Mesodermal cell (in vitro differentiated cells): ENCODE data around the gene ATP8A1.

Source experiments
- H3K27ac ChIP-seq: 2 replicates; pipeline ENCODE4 v1.7.0; 2013; ENCODE audit warnings: mild to moderate bottlenecking, low read depth, low read length, moderate library complexity; ENCODE audit not compliant: severe bottlenecking
- H3K36me3 ChIP-seq: 2 replicates; pipeline ENCODE4 v1.7.1; 2013; ENCODE audit warnings: mild to moderate bottlenecking, low read length, moderate library complexity; ENCODE audit not compliant: control insufficient read depth, insufficient read depth
- H3K4me1 ChIP-seq: one replicate; pipeline ENCODE4 v1.7.1; 2013; ENCODE audit warnings: mild to moderate bottlenecking, low read length; ENCODE audit not compliant: insufficient read depth, control insufficient read depth, poor library complexity, severe bottlenecking
- H3K4me3 ChIP-seq: 2 replicates; pipeline ENCODE4 v1.7.0; 2013; ENCODE audit warnings: low read length, control low read depth, mild to moderate bottlenecking; ENCODE audit not compliant: insufficient read depth, poor library complexity, severe bottlenecking; ENCODE audit errors: extremely low read depth
- H3K9me3 ChIP-seq: 2 replicates; pipeline ENCODE4 v1.7.1; 2013; ENCODE audit warnings: mild to moderate bottlenecking, low read length, moderate library complexity; ENCODE audit not compliant: control insufficient read depth
- WGBS, 2 experiments: methylation state at CpG; one replicate each; pipeline ENCODE4 v1.1.5; 2013; ENCODE audit warnings: missing lambda C conversion rate in 2 of 2; ENCODE audit not compliant: insufficient coverage in 2 of 2; 5-methylcytosine and 5-hydroxymethylcytosine counted together

Gene ATP8A1

GRCh38 chr4:42573249-42573648 is 83.7 kb downstream of the ATP8A1 start:
- Histone ChIP-seq H3K9me3 (no peaks in the 10 kb centered on the region), H3K4me3 (no peak overlapping the region), H3K4me1 (no peaks in the 10 kb centered on the region), H3K27ac (no peak overlapping the region), H3K36me3 (no peaks in the 10 kb centered on the region)
- WGBS, 2 experiments, result 100% methylated on average over 1 of the region's 4 CpGs; no CpG with 5 or more reads in 1 of the 2 experiments

GRCh38 chr4:42570221-42570620 is 86.7 kb downstream of the ATP8A1 start:
- Histone ChIP-seq H3K4me3 (no peak overlapping the region), H3K9me3 (no peaks in the 10 kb centered on the region), H3K27ac (no peak overlapping the region), H3K36me3 (no peaks in the 10 kb centered on the region), H3K4me1 (no peaks in the 10 kb centered on the region)
- WGBS, 2 experiments, result 91 to 92% methylated on average over 1 of the region's 1 CpG

- Histone ChIP-seq H3K27ac (no peak overlapping the region), H3K4me3 (no peak overlapping the region), H3K9me3 (no peaks in the 10 kb centered on the region), H3K36me3 (no peaks in the 10 kb centered on the region), H3K4me1 (no peaks in the 10 kb centered on the region)
- no CpG with 5 or more reads among the region's 4 CpGs for WGBS, 2 experiments
Measured at GRCh38 chr4:42568610-42569207, 88.2 kb downstream of the ATP8A1 start.

- no peaks in the 10 kb centered on the region for H3K9me3 ChIP-seq
- no peak overlapping the region for H3K27ac ChIP-seq
- no CpG with 5 or more reads among the region's 1 CpG for WGBS, 2 experiments
- H3K4me1 ChIP-seq, result no peaks in the 10 kb centered on the region
- H3K36me3 ChIP-seq, result no peaks in the 10 kb centered on the region
- no peak overlapping the region for H3K4me3 ChIP-seq
Measured at GRCh38 chr4:42566835-42567234, 90.1 kb downstream of the ATP8A1 start.

- 91% methylated on average over 4 to 5 of the region's 5 CpGs for WGBS, 2 experiments
- Histone ChIP-seq H3K4me1 (no peaks in the 10 kb centered on the region), H3K27ac (no peak overlapping the region)
Measured at GRCh38 chr4:42562016-42562415, 94.9 kb downstream of the ATP8A1 start.

GRCh38 chr4:42561031-42561430 is 95.9 kb downstream of the ATP8A1 start:
- WGBS, 2 experiments, result 84 to 87% methylated on average over 4 to 10 of the region's 11 CpGs
- Histone ChIP-seq H3K9me3 (no peaks in the 10 kb centered on the region), H3K36me3 (no peaks in the 10 kb centered on the region), H3K4me3 (no peak overlapping the region), H3K27ac (no peak overlapping the region), H3K4me1 (no peaks in the 10 kb centered on the region)

More at GRCh38 chr4:42562016-42562415, 94.9 kb downstream of the ATP8A1 start:
- H3K9me3 ChIP-seq, result no peaks in the 10 kb centered on the region
- H3K4me3 ChIP-seq, result no peak overlapping the region
- no peaks in the 10 kb centered on the region for H3K36me3 ChIP-seq

- WGBS, 2 experiments, result 80% methylated on average over 1 of the region's 3 CpGs; no CpG with 5 or more reads in 1 of the 2 experiments
- H3K4me1 ChIP-seq, result no peaks in the 10 kb centered on the region
- H3K36me3 ChIP-seq, result no peaks in the 10 kb centered on the region
- no peak overlapping the region for H3K4me3 ChIP-seq
- H3K9me3 ChIP-seq, result no peaks in the 10 kb centered on the region
- no peak overlapping the region for H3K27ac ChIP-seq
Measured at GRCh38 chr4:42560467-42560861, 96.4 kb downstream of the ATP8A1 start.

GRCh38 chr4:42558156-42558555 is 98.7 kb downstream of the ATP8A1 start:
- H3K27ac ChIP-seq, result no peak overlapping the region
- H3K4me1 ChIP-seq, result no peaks in the 10 kb centered on the region
- WGBS, 2 experiments, result no CpG with 5 or more reads among the region's 1 CpG
- no peaks in the 10 kb centered on the region for H3K9me3 ChIP-seq
- no peaks in the 10 kb centered on the region for H3K36me3 ChIP-seq
- H3K4me3 ChIP-seq, result no peak overlapping the region

GRCh38 chr4:42555828-42556227 is 101.1 kb downstream of the ATP8A1 start:
- Histone ChIP-seq H3K4me1 (no peaks in the 10 kb centered on the region), H3K9me3 (no peaks in the 10 kb centered on the region), H3K4me3 (no peak overlapping the region), H3K27ac (no peak overlapping the region), H3K36me3 (no peaks in the 10 kb centered on the region)

GRCh38 chr4:42554072-42554471 is 102.8 kb downstream of the ATP8A1 start:
- WGBS, 2 experiments, result 94 to 96% methylated on average over 3 of the region's 3 CpGs
- no peak overlapping the region for H3K4me3 ChIP-seq
- H3K4me1 ChIP-seq, result no peaks in the 10 kb centered on the region
- H3K36me3 ChIP-seq, result no peaks in the 10 kb centered on the region
- H3K9me3 ChIP-seq, result no peaks in the 10 kb centered on the region
- H3K27ac ChIP-seq, result no peak overlapping the region

- H3K4me1 ChIP-seq, result no peaks in the 10 kb centered on the region
- H3K36me3 ChIP-seq, result no peaks in the 10 kb centered on the region
- H3K27ac ChIP-seq, result no peak overlapping the region
- WGBS, 2 experiments, result no CpG with 5 or more reads among the region's 1 CpG
- H3K4me3 ChIP-seq, result no peak overlapping the region
- no peaks in the 10 kb centered on the region for H3K9me3 ChIP-seq
Measured at GRCh38 chr4:42549896-42550295, 107.0 kb downstream of the ATP8A1 start.
